Psoas muscle (tissue), 8 donors: ENCODE data around the gene CSRNP2. TPM values are rescaled to one million over a fixed set of nuclear protein-coding genes. Genes with fewer than 3 reads are reported as not detected.
A peak's percentile ranks its signal among the peaks of the same experiment; 100 is the strongest.
"Not testable (repeated sequence)": the region's sequence is repeated elsewhere in the genome, so short reads cannot be mapped to it uniquely, and the experiment has no call there.

Experiments
- ATAC-seq, 4 donors: fragments of 200-7000 bp; cut with Tn5 transposase; one replicate each; pipeline ENCODE4 v1.9.1; 2020; ENCODE audit warnings: moderate library complexity in 3 of 4, mild to moderate bottlenecking in 2 of 4
- DNase-seq, 2 donors: peaks; one replicate each; pipeline ENCODE4 v3.0.0-alpha.2; 2020
- H3K27ac ChIP-seq: fragments of 200-600 bp; one replicate; pipeline ENCODE4 v1.8.0; 2022
- H3K27me3 ChIP-seq, 3 donors: fragments of 200-600 bp in 1 of 3; one replicate each; pipeline versions ENCODE4 v1.6.1 to v1.8.0; 2013 to 2022; ENCODE audit warnings: low read length in 2 of 3, mild to moderate bottlenecking in 2 of 3, moderate library complexity in 1 of 3; ENCODE audit not compliant: insufficient read depth in 3 of 3
- H3K36me3 ChIP-seq, 2 donors: fragments of 200-600 bp in 1 of 2; one replicate each; pipeline versions ENCODE4 v1.6.1 to v1.8.0; 2013 to 2022; ENCODE audit warnings: low read depth in 1 of 2, mild to moderate bottlenecking in 1 of 2, moderate library complexity in 1 of 2; ENCODE audit not compliant: insufficient read depth in 1 of 2
- H3K4me1 ChIP-seq: fragments of 200-600 bp; one replicate; pipeline ENCODE4 v1.8.0; 2022
- H3K4me3 ChIP-seq: fragments of 200-600 bp; one replicate; pipeline ENCODE4 v1.8.0; 2022; ENCODE audit warnings: mild to moderate bottlenecking
- H3K9me3 ChIP-seq: fragments of 200-600 bp; one replicate; pipeline ENCODE4 v1.8.0; 2022
- WGBS, 3 donors: extraction: QIAGEN DNeasy Blood & Tissue Kit; methylation state at CpG; one replicate each; pipeline versions ENCODE4 v1.1.6 to v1.1.7; 2013; 5-methylcytosine and 5-hydroxymethylcytosine counted together
- intact Hi-C, 2 donors: fragments of 100-400 bp; cut with DNase I; formaldehyde crosslinking; loops; one replicate each; pipeline versions ENCODE4 v1.11.0 to v1.14.2; 2022
- polyA plus RNA-seq, 3 donors: library from polyadenylated mRNA; stranded (reverse); fragments of 200-250 nt; gene quantifications; one replicate each; pipeline ENCODE4 v1.2.3, GENCODE V29; 2013
- total RNA-seq, 4 donors: library from RNA; stranded (reverse); fragmentation: NEBNext Ultra II Directional in 2 of 4; extraction: Animal tissue kit (Norgen Biotek cat#: 25700) in 2 of 4; gene quantifications; one replicate each; pipeline versions ENCODE4 v1.2.1 to v1.2.4, GENCODE V29; 2021 to 2023
- TF ChIP-seq, protein P1 (sequence below): fragments of 200-600 bp; IDR thresholded peaks from one replicate; pipeline ENCODE4 v1.8.0; 2022; ENCODE audit warnings: antibody characterized with exemption
- donor health status: healthy with polysubstance abuse.
- donor health status: DM: no; HTN: no; CAD: no; lungs with moderate emphysema.
- donor health status: Bipolar disorder and iron deficiency.
- donor health status: healthy.
- donor health status: DM: yes; HTN: yes; CAD: no.
- donor health status: DM: no; HTN: no; CAD: no.
- donor health status: DM: no; HTN: no; CAD: no.
- donor health status: DM: yes; HTN: yes; CAD: no.

Gene CSRNP2
- total and polyA plus RNA-seq, 7 donors, result 9.2 to 50.5 (median 17.9) TPM

DNA sequence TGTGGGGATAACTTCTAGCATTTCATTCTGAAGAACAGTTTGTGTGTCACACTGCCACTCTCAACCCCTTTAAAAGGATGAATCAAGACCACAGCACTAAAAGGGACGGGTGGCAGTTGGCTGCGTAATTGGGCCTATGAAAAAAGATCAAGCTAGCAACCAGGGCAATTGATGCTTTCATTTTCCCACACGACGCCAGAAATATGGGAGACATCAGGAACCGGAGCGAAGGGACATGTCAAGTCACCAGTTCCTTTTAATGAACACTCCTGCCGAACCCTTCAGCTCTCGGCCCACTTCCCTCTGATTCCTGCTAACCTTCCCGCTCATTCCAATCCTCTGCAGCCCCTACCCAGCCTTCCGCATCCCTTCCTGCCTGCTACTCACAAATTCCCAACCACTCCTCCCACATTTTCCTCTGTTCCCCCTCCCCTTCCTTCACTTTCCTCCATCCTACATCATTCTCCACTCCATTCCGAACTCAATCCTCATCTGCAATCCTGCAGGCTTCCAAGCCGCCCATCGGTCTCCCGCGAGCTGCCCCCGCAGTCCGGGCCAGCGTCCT lies 753 bp downstream of the CSRNP2 start:
- 0 to 2% (median 2%) methylated on average over 18 of the region's 18 CpGs for WGBS, 3 donors
- ATAC-seq, result peak in 2 of 4 donors; percentile 1

DNA sequence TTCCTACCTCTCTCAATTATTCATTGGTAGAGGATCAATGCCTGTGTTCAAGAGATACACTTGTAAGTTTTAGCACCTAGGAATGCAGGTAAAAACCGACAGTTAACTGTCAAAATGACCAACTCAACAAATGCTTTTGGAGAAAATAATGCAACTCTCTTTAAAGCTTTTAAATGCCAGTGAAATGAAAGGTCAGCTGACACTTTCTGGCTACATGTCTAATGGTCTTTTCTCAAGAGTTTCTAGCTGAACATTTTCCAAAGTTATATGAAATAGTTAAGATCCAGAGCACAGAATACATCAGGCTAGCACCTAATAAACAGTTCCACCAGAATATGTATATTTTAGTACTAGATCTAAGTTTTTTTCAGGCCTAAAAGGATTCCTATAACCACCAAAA lies 2.0 kb downstream of the CSRNP2 start:
- 80 to 84% (median 83%) methylated on average over 1 of the region's 1 CpG for WGBS, 3 donors
- no peak for ATAC-seq
- no peaks in the 10 kb centered on the region for H3K27me3 ChIP-seq
- TF ChIP-seq, protein P1, sequence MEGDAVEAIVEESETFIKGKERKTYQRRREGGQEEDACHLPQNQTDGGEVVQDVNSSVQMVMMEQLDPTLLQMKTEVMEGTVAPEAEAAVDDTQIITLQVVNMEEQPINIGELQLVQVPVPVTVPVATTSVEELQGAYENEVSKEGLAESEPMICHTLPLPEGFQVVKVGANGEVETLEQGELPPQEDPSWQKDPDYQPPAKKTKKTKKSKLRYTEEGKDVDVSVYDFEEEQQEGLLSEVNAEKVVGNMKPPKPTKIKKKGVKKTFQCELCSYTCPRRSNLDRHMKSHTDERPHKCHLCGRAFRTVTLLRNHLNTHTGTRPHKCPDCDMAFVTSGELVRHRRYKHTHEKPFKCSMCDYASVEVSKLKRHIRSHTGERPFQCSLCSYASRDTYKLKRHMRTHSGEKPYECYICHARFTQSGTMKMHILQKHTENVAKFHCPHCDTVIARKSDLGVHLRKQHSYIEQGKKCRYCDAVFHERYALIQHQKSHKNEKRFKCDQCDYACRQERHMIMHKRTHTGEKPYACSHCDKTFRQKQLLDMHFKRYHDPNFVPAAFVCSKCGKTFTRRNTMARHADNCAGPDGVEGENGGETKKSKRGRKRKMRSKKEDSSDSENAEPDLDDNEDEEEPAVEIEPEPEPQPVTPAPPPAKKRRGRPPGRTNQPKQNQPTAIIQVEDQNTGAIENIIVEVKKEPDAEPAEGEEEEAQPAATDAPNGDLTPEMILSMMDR, result no peak
- no peaks in the 10 kb centered on the region for H3K9me3 ChIP-seq
- H3K4me1 ChIP-seq, result peaks cover 15% of the 10 kb centered on the region
- H3K4me3 ChIP-seq, result no peak overlapping the region
- H3K27ac ChIP-seq, result no peak overlapping the region
- peaks cover 0 to 2% of the 10 kb centered on the region in 2 donors for H3K36me3 ChIP-seq
- DNase-seq, result no peak
- intact Hi-C loops, result no loop called here

More for the DNA sequence above, 753 bp downstream of the CSRNP2 start:
- no peaks in the 10 kb centered on the region for H3K27me3 ChIP-seq
- no peaks in the 10 kb centered on the region for H3K9me3 ChIP-seq
- H3K36me3 ChIP-seq, result peaks cover 0 to 2% of the 10 kb centered on the region in 2 donors
- peak overlapping the region; percentile 89 for H3K4me3 ChIP-seq
- DNase-seq, result no peak
- peaks cover 13% of the 10 kb centered on the region for H3K4me1 ChIP-seq
- TF ChIP-seq, protein P1, result no peak
- intact Hi-C loops, result loop anchor here in 1 of 2 donors (1.0 to 2.0 kb wide), 2 partner anchors 31 to 156 kb away; partner anchors contain the start of gene DAZAP2
- H3K27ac ChIP-seq, result peak overlapping the region; percentile 91

DNA sequence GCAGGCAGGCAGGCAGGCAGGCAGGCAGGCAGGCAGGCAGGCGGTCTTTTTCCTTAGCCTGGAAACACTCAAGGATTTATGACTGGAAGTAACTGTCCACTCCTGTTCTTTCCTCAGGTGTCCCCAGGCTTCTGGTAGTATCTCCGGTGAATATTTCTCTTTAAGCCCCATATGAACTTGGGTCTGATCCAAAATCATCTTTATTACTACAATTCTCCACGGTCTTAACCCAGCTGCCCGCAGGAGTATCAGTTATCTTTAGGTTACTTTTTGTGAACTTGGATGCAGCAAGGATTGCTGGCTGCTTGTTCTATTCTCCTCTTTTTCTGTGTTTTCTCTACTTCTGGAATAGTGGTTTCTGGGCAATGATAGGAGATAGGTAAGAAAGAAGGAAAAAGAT lies 3.3 kb downstream of the CSRNP2 start:
- intact Hi-C loops, result no loop called here
- Histone ChIP-seq H3K27ac (no peak overlapping the region), H3K4me3 (no peak overlapping the region), H3K36me3 (peaks cover 0 to 2% of the 10 kb centered on the region in 2 donors), H3K9me3 (no peaks in the 10 kb centered on the region), H3K27me3 (no peaks in the 10 kb centered on the region), H3K4me1 (peaks cover 27% of the 10 kb centered on the region)
- DNase-seq (no peak), ATAC-seq (no peak)
- WGBS, 3 donors, result 47 to 50% (median 49%) methylated on average over 4 of the region's 4 CpGs
- TF ChIP-seq, protein P1, result no peak

DNA sequence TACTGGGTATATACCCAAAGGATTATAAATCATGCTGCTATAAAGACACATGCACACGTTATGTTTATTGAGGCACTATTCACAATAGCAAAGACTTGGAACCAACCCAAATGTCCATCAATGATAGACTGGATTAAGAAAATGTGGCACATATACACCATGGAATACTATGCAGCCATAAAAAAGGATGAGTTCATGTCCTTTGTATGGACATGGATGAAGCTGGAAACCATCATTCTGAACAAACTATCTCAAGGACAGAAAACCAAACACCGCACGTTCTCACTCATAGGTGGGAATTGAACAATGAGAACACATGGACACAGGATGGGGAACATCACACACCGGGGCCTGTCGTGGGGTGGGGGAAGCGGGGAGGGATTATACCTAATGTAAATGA lies 4.5 kb downstream of the CSRNP2 start:
- H3K36me3 ChIP-seq, intact Hi-C loops, ATAC-seq, H3K9me3 ChIP-seq, DNase-seq, H3K27ac ChIP-seq, H3K4me3 ChIP-seq, H3K27me3 ChIP-seq: not testable (repeated sequence)
- WGBS, 3 donors, result 93 to 98% (median 96%) methylated on average over 6 of the region's 6 CpGs
- H3K4me1 ChIP-seq, result peaks cover 27% of the 10 kb centered on the region

DNA sequence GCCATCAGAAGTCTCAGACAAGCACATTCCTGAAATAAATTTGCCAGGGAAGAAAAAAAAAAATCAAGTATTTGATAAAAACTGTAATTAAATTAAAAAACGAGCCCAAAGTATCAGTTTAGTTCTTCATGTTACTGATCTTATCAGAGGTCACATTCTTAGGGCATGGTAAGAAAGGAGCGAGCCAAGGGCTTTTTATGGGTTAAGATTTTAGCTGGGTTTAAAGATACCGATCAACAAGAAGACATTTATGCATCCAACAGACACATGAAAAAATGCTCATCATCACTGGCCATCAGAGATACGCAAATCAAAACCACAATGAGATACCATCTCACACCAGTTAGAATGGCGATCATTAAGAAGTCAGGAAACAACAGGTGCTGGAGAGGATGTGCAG lies 5.0 kb downstream of the CSRNP2 start:
- H3K36me3 ChIP-seq, ATAC-seq, DNase-seq, H3K4me3 ChIP-seq, H3K27me3 ChIP-seq, intact Hi-C loops, H3K9me3 ChIP-seq, H3K27ac ChIP-seq: not testable (repeated sequence)
- 79 to 82% (median 82%) methylated on average over 5 of the region's 5 CpGs for WGBS, 3 donors
- H3K4me1 ChIP-seq, result peaks cover 27% of the 10 kb centered on the region

DNA sequence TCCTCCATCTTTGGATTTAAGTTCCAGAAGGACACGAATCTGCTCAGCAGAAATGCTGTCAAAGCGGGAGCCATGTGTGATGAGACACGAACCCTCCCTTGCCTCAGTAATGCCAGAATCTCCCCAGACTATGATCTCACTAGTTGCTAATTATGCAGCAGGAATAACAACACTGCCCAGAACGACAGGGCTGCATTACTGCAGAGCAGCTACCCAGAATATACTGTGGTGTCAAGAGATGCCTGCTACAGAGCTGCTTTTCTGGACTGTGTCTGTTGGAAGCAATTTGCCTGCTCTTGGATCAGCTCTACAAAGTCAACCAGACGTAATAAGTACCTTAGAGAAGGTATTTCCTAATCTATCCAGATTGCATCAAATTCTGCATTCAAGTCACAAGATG lies 5.5 kb downstream of the CSRNP2 start:
- intact Hi-C loops, result no loop called here
- Histone ChIP-seq H3K9me3 (no peaks in the 10 kb centered on the region), H3K27ac (no peak overlapping the region), H3K4me1 (peaks cover 27% of the 10 kb centered on the region), H3K27me3 (no peaks in the 10 kb centered on the region), H3K4me3 (no peak overlapping the region), H3K36me3 (peaks cover 2 to 13% of the 10 kb centered on the region in 2 donors)
- TF ChIP-seq, protein P1, result no peak
- ATAC-seq (peak in 3 of 4 donors; percentile 39 to 60 (median 57)), DNase-seq (no peak)
- 34 to 54% (median 45%) methylated on average over 5 of the region's 5 CpGs for WGBS, 3 donors
